HG03439 (cell line): Measurements from ENCODE around the gene XPO6.

Experiments used
- ATAC-seq: cut with Tn5 transposase; IDR thresholded peaks from one replicate; pipeline ENCODE4 v1.9.1; 2021; ENCODE audit warnings: mild to moderate bottlenecking, moderate library complexity; ENCODE audit not compliant: unreplicated experiment

Gene XPO6

GRCh38 chr16:28184625-28185024 is 27.1 kb downstream of the XPO6 start:
- no peak for ATAC-seq

GRCh38 chr16:28183930-28184329 is 27.8 kb downstream of the XPO6 start:
- no peak for ATAC-seq

- ATAC-seq = no peak
Observed at GRCh38 chr16:28183484-28183883, 28.3 kb downstream of the XPO6 start.

DNA sequence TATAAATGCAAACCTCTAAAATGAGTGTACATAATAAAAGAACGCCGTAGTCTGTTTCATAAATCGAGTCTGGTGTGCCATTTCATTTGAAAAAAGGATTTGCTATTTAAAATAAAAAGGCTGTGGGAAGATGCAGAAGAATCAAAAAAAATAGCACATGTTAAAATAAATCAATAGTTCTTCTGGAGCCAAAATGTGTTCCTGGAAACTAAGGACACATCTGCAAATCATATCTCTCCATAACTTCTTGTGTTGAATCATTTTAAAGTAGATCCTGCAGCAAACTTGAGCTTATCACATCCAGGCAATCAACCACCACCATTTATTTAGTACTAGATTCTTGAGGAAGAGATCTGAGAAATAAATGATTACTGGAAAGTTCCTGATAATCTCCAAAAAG is 29.0 kb downstream of the XPO6 start:
- no peak for ATAC-seq

- ATAC-seq = no peak
Observed at GRCh38 chr16:28182183-28182582, 29.6 kb downstream of the XPO6 start.

GRCh38 chr16:28181515-28181914 is 30.2 kb downstream of the XPO6 start:
- ATAC-seq = no peak

DNA sequence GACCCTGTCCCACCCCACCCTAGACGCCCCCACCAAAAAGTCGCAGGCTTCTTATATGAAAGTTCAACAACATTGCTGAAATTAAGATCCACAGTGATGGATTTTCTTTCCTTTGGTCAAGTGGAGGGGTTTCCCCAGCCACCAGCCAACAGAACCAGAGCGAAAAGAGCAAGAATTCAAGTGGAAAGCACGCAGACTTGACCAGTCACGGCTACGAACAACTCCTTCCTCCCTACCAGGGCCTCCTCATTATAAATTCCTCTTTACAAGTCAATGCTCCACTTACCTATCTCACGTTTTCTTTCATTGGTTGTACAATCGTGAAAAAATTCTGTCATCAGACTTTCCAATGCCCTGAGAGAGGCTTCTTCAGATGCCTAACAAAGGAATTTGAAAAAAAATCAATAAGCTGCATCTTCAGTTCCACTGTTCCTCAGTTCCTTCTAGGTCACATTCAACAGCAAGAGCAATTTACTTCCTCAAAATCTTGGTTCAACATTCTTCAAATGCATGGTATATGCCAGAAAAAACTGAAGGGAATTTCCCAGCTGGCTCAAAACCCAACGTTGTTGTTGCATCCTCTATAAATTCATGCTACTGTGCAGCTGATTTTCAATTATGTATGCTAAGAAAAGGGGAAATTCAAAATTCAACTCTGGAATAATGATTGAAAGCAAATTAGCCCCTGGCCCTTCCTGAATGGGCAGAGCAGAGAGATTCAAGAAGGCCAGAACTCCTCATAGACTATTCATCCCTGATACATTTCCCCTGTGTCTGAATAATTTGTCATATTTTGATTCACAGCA is 30.9 kb downstream of the XPO6 start:
- no peak for ATAC-seq

GRCh38 chr16:28179354-28179753 is 32.4 kb downstream of the XPO6 start:
- ATAC-seq = no peak

- no peak for ATAC-seq
Observed at GRCh38 chr16:28175715-28176114, 36.0 kb downstream of the XPO6 start.

GRCh38 chr16:28172336-28172735 is 39.4 kb downstream of the XPO6 start:
- ATAC-seq = no peak

DNA sequence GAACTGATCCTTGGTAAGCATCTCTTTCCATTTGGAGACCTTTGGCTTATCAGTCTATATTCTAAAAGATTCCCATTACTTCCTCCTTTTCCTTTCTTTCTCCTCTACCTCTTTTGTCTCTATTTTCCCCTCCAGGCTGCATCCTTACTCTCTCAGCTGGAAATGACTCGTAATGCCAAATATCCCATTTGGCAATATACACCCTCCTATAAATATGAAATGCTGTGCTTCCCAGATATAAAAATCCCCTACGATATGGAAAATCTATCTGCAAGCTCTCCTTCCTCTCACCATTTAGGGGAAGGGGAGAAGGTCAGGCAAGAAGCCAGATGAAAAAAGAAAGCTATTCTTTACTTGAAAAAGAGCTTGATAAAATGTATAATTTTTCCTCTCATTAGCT is 39.9 kb downstream of the XPO6 start:
- ATAC-seq = no peak

GRCh38 chr16:28168991-28169554 is 42.7 kb downstream of the XPO6 start:
- no peak for ATAC-seq

DNA sequence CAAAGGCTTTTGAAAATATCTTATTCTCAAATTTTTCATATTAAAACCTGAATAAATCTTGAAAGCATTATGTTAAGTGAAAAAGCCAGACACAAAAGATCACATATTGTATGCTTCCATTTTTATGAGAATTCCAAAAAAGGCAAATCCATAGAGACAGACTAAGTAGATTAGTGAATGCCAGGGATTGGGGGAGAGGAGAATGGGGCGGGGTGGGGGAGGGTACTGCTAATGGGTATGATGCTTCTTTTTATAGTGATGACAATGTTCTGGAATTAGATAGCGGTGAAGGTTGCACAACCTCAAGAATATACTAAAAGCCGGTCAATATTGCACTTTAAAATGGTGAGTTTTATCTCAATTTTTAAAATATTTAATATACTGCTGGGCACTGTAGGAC is 44.0 kb downstream of the XPO6 start:
- no peak for ATAC-seq

DNA sequence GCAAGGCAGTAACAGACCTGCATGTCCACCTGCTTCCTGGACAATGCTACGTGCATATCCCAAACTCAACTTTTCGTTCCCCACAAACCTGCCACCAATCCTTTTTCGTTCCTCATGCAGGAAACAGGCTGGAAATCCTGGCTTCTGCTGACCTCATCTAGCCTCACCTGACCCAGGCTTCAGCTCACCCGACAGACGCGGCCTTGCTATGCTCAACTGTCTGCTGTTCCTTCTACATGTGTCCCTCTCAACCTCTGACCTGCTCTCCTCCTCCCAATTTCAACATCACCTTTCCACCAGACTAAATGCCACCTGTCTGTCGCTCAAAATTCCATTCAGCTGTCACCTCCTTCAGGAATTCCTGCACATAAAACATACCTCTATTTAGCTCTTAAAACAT is 44.5 kb downstream of the XPO6 start:
- no peak for ATAC-seq

DNA sequence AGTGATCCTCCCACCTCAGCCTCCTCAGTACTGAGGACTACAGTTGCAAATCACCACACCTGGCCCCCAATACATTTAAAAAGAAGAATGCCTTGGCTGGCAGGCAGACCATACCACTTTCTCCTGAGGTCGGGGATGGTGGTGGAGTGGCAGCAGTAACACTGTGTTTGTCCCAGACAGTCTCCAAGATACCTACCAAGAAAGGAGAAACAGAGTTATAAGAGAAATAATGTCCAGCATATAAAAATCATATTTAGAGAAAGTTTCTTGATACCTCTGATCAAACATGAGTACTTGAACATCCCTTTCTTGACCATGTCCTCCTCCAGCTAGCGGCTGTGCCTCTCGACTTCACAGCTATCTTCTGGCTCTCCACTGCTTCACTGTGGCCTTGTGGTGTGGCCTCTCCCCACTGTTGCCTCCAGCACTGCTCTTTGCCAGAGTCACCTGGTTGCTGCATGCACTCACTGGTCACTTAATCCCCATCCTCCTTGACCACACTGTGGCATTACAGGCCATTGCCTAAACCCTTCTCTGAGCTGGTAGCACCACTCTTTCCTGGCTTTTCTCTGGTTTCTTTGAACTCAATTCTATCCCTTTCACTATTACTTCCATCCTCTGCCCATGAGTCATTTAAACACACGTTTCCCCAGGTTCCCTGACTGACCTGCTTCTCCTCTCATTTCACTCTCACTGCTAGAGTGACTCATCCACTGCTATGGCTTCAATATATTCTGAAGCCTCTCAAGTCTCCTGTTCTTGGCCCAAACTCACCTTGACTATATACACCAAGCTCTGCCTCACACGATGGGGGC is 45.2 kb downstream of the XPO6 start:
- ATAC-seq = no peak

DNA sequence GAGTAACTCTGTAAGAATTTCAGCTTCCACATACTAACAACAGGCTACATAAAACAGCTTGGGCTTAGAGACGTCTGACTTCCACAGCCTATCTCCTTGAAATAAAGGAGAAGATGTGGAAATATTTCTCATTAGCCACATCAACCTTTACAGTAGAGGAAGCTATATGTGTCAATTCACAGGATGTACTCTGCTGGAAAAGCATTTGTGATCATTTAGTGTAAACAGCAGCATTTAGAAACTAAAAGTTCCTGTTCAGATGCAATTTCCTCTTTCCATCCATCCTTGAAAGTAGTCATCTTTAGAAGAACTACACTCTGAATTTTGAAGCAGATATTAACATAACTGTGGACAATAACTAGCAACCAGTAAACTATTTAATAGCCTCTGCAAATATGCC is 46.2 kb downstream of the XPO6 start:
- ATAC-seq = no peak

GRCh38 chr16:28164140-28164539 is 47.6 kb downstream of the XPO6 start:
- ATAC-seq = no peak

- no peak for ATAC-seq
Observed at GRCh38 chr16:28163699-28164098, 48.1 kb downstream of the XPO6 start.

GRCh38 chr16:28162326-28162877 is 49.4 kb downstream of the XPO6 start:
- no peak for ATAC-seq

- ATAC-seq = no peak
Observed at GRCh38 chr16:28161626-28162025, 50.1 kb downstream of the XPO6 start.

- ATAC-seq = no peak
Observed at GRCh38 chr16:28158136-28158535, 53.6 kb downstream of the XPO6 start.
